GM12878 (cell line): ENCODE data around the gene ANKRD55. TPM values are rescaled to one million over a fixed set of nuclear protein-coding genes. Genes with fewer than 3 reads are reported as not detected.

Experiments
- ATAC-seq: fragments of 200-7000 bp; cut with Tn5 transposase; 3 replicates; pipeline ENCODE4 v1.9.1; 2020; ENCODE audit warnings: mild to moderate bottlenecking, moderate library complexity
- BruUV-seq: library from RNA; stranded (reverse); fragments of 400-500 nt; replicated peaks from 2 replicates; lab custom pipeline; 2021; lab: Mats Ljungman, UMichigan
- CTCF ChIA-PET: fragments of 300-600 bp; sonication (Branson Sonifier 250); formaldehyde crosslinking; extraction: SDS; loops from one replicate; lab custom pipeline; 2021; ENCODE audit warnings: inconsistent platforms; lab: Yijun Ruan, JAX
- POLR2A ChIA-PET: fragments of 350-600 bp; formaldehyde crosslinking; extraction: SDS; loops from one replicate; lab custom pipeline; 2021; ENCODE audit warnings: inconsistent platforms; lab: Charles Lee
- RAD21 ChIA-PET: fragments of 300-600 bp; sonication (Branson Sonifier 250); formaldehyde crosslinking; loops from one replicate; lab custom pipeline; 2023; ENCODE audit warnings: antibody characterized with exemption; ENCODE audit not compliant: unreplicated experiment; lab: Charles Lee
- SMC1A ChIA-PET: fragments of 300-600 bp; sonication (Branson Sonifier 250); formaldehyde crosslinking; loops from one replicate; lab custom pipeline; 2023; ENCODE audit not compliant: unreplicated experiment, uncharacterized antibody; lab: Charles Lee
- DNase-seq: peaks from one replicate; pipeline ENCODE4 v3.0.0-alpha.2; 2011; ENCODE audit warnings: low read depth, low spot score
- FAIRE-seq: peaks from 3 replicates; lab custom pipeline; 2011; peaks lifted over from hg19 to GRCh38; lab: Jason Lieb, UNC
- H2AFZ ChIP-seq: 2 replicates; pipeline ENCODE4 v1.6.0; 2011; ENCODE audit warnings: low read depth, low read length, control low read depth; ENCODE audit not compliant: control insufficient read depth
- H3K27ac ChIP-seq: 2 replicates; pipeline ENCODE4 v1.5.1; 2011; ENCODE audit warnings: control low read depth; ENCODE audit not compliant: control insufficient read depth, insufficient read depth
- H3K27me3 ChIP-seq, 2 experiments: replicated peaks in 1 of 2; 2 replicates each; pipeline versions ENCODE4 v1.6.0 to v1.6.1; 2011; ENCODE audit warnings: low read length in 1 of 2; ENCODE audit not compliant: control insufficient read depth in 2 of 2, insufficient read depth in 2 of 2
- H3K36me3 ChIP-seq, 2 experiments: 2 replicates each; pipeline ENCODE4 v1.5.1; 2011; ENCODE audit warnings: low read length in 1 of 2; ENCODE audit not compliant: control insufficient read depth in 2 of 2, insufficient read depth in 2 of 2
- H3K4me1 ChIP-seq: 2 replicates; pipeline ENCODE4 v1.6.1; 2011; ENCODE audit warnings: mild to moderate bottlenecking, low read length, moderate library complexity, mixed read lengths; ENCODE audit not compliant: control insufficient read depth, insufficient read depth
- H3K4me2 ChIP-seq: 2 replicates; pipeline ENCODE4 v1.6.0; 2011; ENCODE audit warnings: control low read depth; ENCODE audit not compliant: control insufficient read depth, insufficient read depth
- H3K4me3 ChIP-seq: fragments of 200-600 bp; sonication (generic); 2 replicates; pipeline ENCODE4 v1.5.1; 2016
- H3K79me2 ChIP-seq: 2 replicates; pipeline ENCODE4 v1.6.0; 2011; ENCODE audit warnings: low read length; ENCODE audit not compliant: control insufficient read depth, insufficient read depth
- H3K9ac ChIP-seq: 2 replicates; pipeline ENCODE4 v1.8.0; 2011; ENCODE audit warnings: low read length, control low read depth, mixed read lengths; ENCODE audit not compliant: control insufficient read depth, insufficient read depth
- H3K9me3 ChIP-seq: replicated peaks from 3 replicates; pipeline ENCODE4 v1.5.1; 2011; ENCODE audit warnings: mild to moderate bottlenecking, low read length; ENCODE audit not compliant: control insufficient read depth, insufficient read depth
- H4K20me1 ChIP-seq: 2 replicates; pipeline ENCODE4 v1.6.0; 2011; ENCODE audit not compliant: control insufficient read depth, insufficient read depth
- CHD4 ChIP-seq: fragments of 200-600 bp; sonication (generic); IDR thresholded peaks from 2 replicates; pipeline ENCODE4 v1.6.1; 2016; ENCODE audit warnings: mild to moderate bottlenecking
- CREB1 ChIP-seq: IDR thresholded peaks from 2 replicates; pipeline ENCODE4 v1.6.1; 2012; ENCODE audit warnings: low read depth, mild to moderate bottlenecking, inconsistent platforms
- E2F8 ChIP-seq: fragments of 450-650 bp; IDR thresholded peaks from 2 replicates; pipeline ENCODE4 v1.6.1; 2018; ENCODE audit warnings: mild to moderate bottlenecking, low read depth, moderate library complexity; ENCODE audit not compliant: partially characterized antibody
- ETV6 ChIP-seq, 2 experiments: fragments of 450-650 bp in 1 of 2; IDR thresholded peaks in 1 of 2; conservative IDR thresholded peaks in 1 of 2; 2 replicates each; pipeline ENCODE4 v1.6.1; 2014; ENCODE audit warnings: antibody characterized with exemption in 1 of 2, borderline replicate concordance in 1 of 2, low read depth in 1 of 2, mild to moderate bottlenecking in 1 of 2, moderate library complexity in 1 of 2
- HDAC2 ChIP-seq: fragments of 200-600 bp; sonication (generic); IDR thresholded peaks from 2 replicates; pipeline ENCODE4 v1.6.1; 2017
- RB1 ChIP-seq: fragments of 450-650 bp; formaldehyde crosslinking; IDR thresholded peaks from 2 replicates; pipeline ENCODE4 v1.6.1; 2017; ENCODE audit warnings: mild to moderate bottlenecking, borderline replicate concordance
- ZNF24 ChIP-seq: fragments of 450-650 bp; IDR thresholded peaks from 2 replicates; pipeline ENCODE4 v1.6.1; 2017; ENCODE audit warnings: antibody characterized with exemption, mild to moderate bottlenecking
- WGBS: methylation state at CpG from one replicate; pipeline ENCODE4 v1.1.6; 2016; ENCODE audit warnings: low lambda C conversion rate; ENCODE audit not compliant: insufficient replicate concordance, insufficient coverage; ENCODE audit errors: missing lambda C conversion rate; 5-methylcytosine and 5-hydroxymethylcytosine counted together
- in situ Hi-C: fragments of 300-500 bp; cut with MboI; formaldehyde crosslinking; loops from 9 replicates; pipeline ENCODE4 v1.14.3; 2018; ENCODE audit warnings: mixed read lengths
- intact Hi-C: fragments of 100-400 bp; cut with micrococcal nuclease; formaldehyde crosslinking; loops from one replicate; pipeline ENCODE4 v1.14.2; 2022; ENCODE audit not compliant: unreplicated experiment
- polyA plus RNA-seq, 11 experiments: library from polyadenylated mRNA; depleted of rRNA in 4 of 11; unstranded in 6 of 11; stranded (reverse) in 5 of 11; fragments of >200 nt; fragmentation: Nextera tagmentation in 4 of 11; fragmentation: Illumina TruSeq in 1 of 11; extraction: Ambion mirVana in 4 of 11; extraction: Trizol in 1 of 11; gene quantifications; 1 replicate in 1 of 11; 2 replicates in 10 of 11; pipeline versions ENCODE4 v1.2.1 to v1.2.3, GENCODE V29; 2011 to 2016; ENCODE audit warnings: inconsistent platforms in 2 of 11, missing spikeins in 2 of 11, low read depth in 1 of 11
- total RNA-seq, 4 experiments: library from RNA; depleted of rRNA in 3 of 4; stranded (reverse); fragments of >200 nt in 3 of 4; fragmentation: Illumina TruSeq in 1 of 4; extraction: Trizol in 1 of 4; gene quantifications; 2 replicates each; pipeline versions ENCODE4 v1.2.1 to v1.2.3, GENCODE V29; 2013 to 2021
- TF ChIP-seq, protein P1 (sequence below): fragments of 450-650 bp; IDR thresholded peaks from 2 replicates; pipeline ENCODE4 v1.6.1; 2016; ENCODE audit warnings: mild to moderate bottlenecking

ANKRD55 gene
- total and polyA plus RNA-seq, 10 of the 15 experiments (the other 5 are each of a cell fraction or from before 2014, with no cell fraction given) = 0.04 TPM; not detected in 9

- no peak for TF ChIP-seq E2F8
These were observed 20.8 kb upstream of the ANKRD55 start (continued) for GRCh38 chr5:56253924-56254323.

- H3K36me3 ChIP-seq = no peaks in the 10 kb centered on the region
- no peaks in the 10 kb centered on the region; the same call in 2 of the 3 replicates for H3K9me3 ChIP-seq
- no peaks in the 10 kb centered on the region for H3K79me2 ChIP-seq
- no peak overlapping the region for H2AFZ ChIP-seq
- FAIRE-seq = no peak
- H3K4me1 ChIP-seq = no peaks in the 10 kb centered on the region
- no peak overlapping the region for H3K4me3 ChIP-seq
- intact Hi-C loops (no loop called here), in situ Hi-C loops (no loop called here)
- ChIA-PET RAD21 (no interaction called here), CTCF (interaction anchor here (0.6 kb wide), 1 partner anchor 62 kb away, joined by 3 read pairs; no protein-coding TSS in a partner anchor), POLR2A (no interaction called here)
- WGBS = 18% methylated on average over 2 of the region's 2 CpGs
- ATAC-seq = no peak
- no peak overlapping the region for H3K9ac ChIP-seq
- H3K4me2 ChIP-seq = no peak overlapping the region
- H4K20me1 ChIP-seq = no peaks in the 10 kb centered on the region
- H3K27ac ChIP-seq = no peak overlapping the region
- no peaks in the 10 kb centered on the region for H3K27me3 ChIP-seq
- no peak for DNase-seq
- BruUV-seq = no TSS peak
- TF ChIP-seq CREB1 (no peak), ETV6 (conservative IDR thresholded peaks at IDR 0.05 in 1 of 2, IDR thresholded peaks at IDR 0.05 in 1 of 2; ENCODE audit: borderline replicate concordance in 1 of 2, low read depth in 1 of 2) (no peak), ZNF24 (no peak), HDAC2 (no peak), E2F8 (no peak), RB1 (no peak), CHD4 (no peak)
- TF ChIP-seq, protein P1, sequence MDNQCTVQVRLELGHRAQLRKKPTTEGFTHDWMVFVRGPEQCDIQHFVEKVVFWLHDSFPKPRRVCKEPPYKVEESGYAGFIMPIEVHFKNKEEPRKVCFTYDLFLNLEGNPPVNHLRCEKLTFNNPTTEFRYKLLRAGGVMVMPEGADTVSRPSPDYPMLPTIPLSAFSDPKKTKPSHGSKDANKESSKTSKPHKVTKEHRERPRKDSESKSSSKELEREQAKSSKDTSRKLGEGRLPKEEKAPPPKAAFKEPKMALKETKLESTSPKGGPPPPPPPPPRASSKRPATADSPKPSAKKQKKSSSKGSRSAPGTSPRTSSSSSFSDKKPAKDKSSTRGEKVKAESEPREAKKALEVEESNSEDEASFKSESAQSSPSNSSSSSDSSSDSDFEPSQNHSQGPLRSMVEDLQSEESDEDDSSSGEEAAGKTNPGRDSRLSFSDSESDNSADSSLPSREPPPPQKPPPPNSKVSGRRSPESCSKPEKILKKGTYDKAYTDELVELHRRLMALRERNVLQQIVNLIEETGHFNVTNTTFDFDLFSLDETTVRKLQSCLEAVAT = no peak
- TF ChIP-seq, all 136 proteins: peak for 0
- SMC1A ChIA-PET = interaction anchor here (1.8 to 1.9 kb wide), 2 partner anchors 11 to 12 kb away, joined by 4 to 6 read pairs; no protein-coding TSS in a partner anchor
These were observed 20.0 kb upstream of the ANKRD55 start for GRCh38 chr5:56253126-56253525.
